ENCODE data around the gene PRELP. TPM values are rescaled to one million over a fixed set of nuclear protein-coding genes. Genes with fewer than 3 reads are reported as not detected.

Gene PRELP
- total and polyA plus RNA-seq, 2 of the 8 experiments (the other 6 are each of a cell fraction or from before 2014, with no cell fraction given): 0.13 to 0.23 TPM

GRCh38 chr1:203428981-203429599 lies 46.5 kb upstream of the PRELP start (continued):
- TF ChIP-seq CHD7 (IDR thresholded peaks at IDR 0.05; ENCODE audit: insufficient replicate concordance, low read length): no peak
- TF ChIP-seq CBX5 (IDR thresholded peaks at IDR 0.05; ENCODE audit: low read depth, low read length): no peak
- TF ChIP-seq CTCF (IDR thresholded peaks at IDR 0.05; ENCODE audit: control extremely low read depth in 1 of 3, insufficient read depth in 1 of 3, low read depth in 1 of 3, low read length in 3 of 3): no peak
- no peak for TF ChIP-seq JUN (IDR thresholded peaks at IDR 0.05; ENCODE audit: low read depth, low read length)
- no peak for TF ChIP-seq USF2 (IDR thresholded peaks at IDR 0.05; ENCODE audit: low read length)
- no peak for TF ChIP-seq YY1 (IDR thresholded peaks at IDR 0.05; ENCODE audit: low read depth, low read length)
